HCT116 (cell line): ENCODE data around the gene SLC9C2. TPM values are rescaled to one million over a fixed set of nuclear protein-coding genes. Genes with fewer than 3 reads are reported as not detected.

Experiments used
- ATAC-seq: fragments of 200-7000 bp; cut with Tn5 transposase; 2 replicates; pipeline ENCODE4 v1.9.1; 2020; ENCODE audit warnings: mild to moderate bottlenecking, moderate library complexity
- BruUV-seq: library from RNA; stranded (reverse); fragments of 400-500 nt; replicated peaks from 2 replicates; lab custom pipeline; 2021; lab: Mats Ljungman, UMichigan
- CTCF ChIA-PET: fragments of 300-600 bp; sonication (Branson Sonifier 250); formaldehyde crosslinking; loops from one replicate; lab custom pipeline; 2021; ENCODE audit warnings: antibody characterized with exemption; lab: Charles Lee
- POLR2A ChIA-PET: fragments of 300-600, 350-600 bp; sonication (Branson Sonifier 250); formaldehyde crosslinking; loops from one replicate; lab custom pipeline; 2021; ENCODE audit warnings: antibody characterized with exemption; lab: Charles Lee
- RAD21 ChIA-PET, 2 experiments: fragments of 300-600 bp; sonication (Branson Sonifier 250); formaldehyde crosslinking; loops; one replicate each; lab custom pipeline; 2023; ENCODE audit warnings: low total read pairs in 2 of 2; ENCODE audit not compliant: uncharacterized antibody in 2 of 2, unreplicated experiment in 2 of 2, low non-redundant PET in 1 of 2; lab: Charles Lee
- DNase-seq: peaks from one replicate; pipeline ENCODE4 v3.0.0-alpha.2; 2010; ENCODE audit warnings: low read depth, low spot score
- H2AFZ ChIP-seq: fragments of 200-600 bp; shearing (Covaris generic), sonication (generic); 2 replicates; pipeline ENCODE4 v1.6.1; 2017; ENCODE audit warnings: low read depth, mixed run types, mixed read lengths, antibody characterized with exemption, low read length; ENCODE audit not compliant: poor library complexity, severe bottlenecking
- H3K27ac ChIP-seq: 2 replicates; pipeline ENCODE4 v1.5.1; 2012; ENCODE audit warnings: low read depth, low read length
- H3K27me3 ChIP-seq: fragments of 200-600 bp; sonication (generic); 2 replicates; pipeline ENCODE4 v1.6.1; 2016; ENCODE audit warnings: mixed run types, low read length, mixed read lengths; ENCODE audit not compliant: insufficient read depth
- H3K36me3 ChIP-seq, 2 experiments: fragments of 200-500 bp in 1 of 2; fragments of 200-600 bp in 1 of 2; sonication (Bioruptor generic) in 1 of 2; sonication (generic) in 1 of 2; 2 replicates each; pipeline versions ENCODE4 v1.5.1 to v1.6.1; 2014 to 2016; ENCODE audit warnings: low read length in 2 of 2, inconsistent platforms in 1 of 2, mixed read lengths in 1 of 2, mixed run types in 1 of 2; ENCODE audit not compliant: insufficient read depth in 2 of 2, control insufficient read depth in 1 of 2
- H3K4me1 ChIP-seq, 2 experiments: fragments of 200-600 bp in 1 of 2; sonication (generic) in 1 of 2; 2 replicates each; pipeline versions ENCODE4 v1.5.1 to v1.6.1; 2012 to 2017; ENCODE audit warnings: low read length in 2 of 2, inconsistent platforms in 1 of 2, mild to moderate bottlenecking in 1 of 2, mixed read lengths in 1 of 2, mixed run types in 1 of 2, moderate library complexity in 1 of 2; ENCODE audit not compliant: insufficient read depth in 2 of 2, control insufficient read depth in 1 of 2
- H3K4me2 ChIP-seq: fragments of 200-600 bp; sonication (generic); 2 replicates; pipeline ENCODE4 v1.6.1; 2017; ENCODE audit warnings: mixed run types, low read length, mixed read lengths
- H3K4me3 ChIP-seq, 2 experiments: fragments of 200-600 bp in 1 of 2; sonication (generic) in 1 of 2; replicated peaks in 1 of 2; 2 replicates each; pipeline ENCODE4 v1.5.1; 2011 to 2016; ENCODE audit warnings: low read length in 2 of 2, control low read depth in 1 of 2, low read depth in 1 of 2, mild to moderate bottlenecking in 1 of 2, mixed read lengths in 1 of 2, mixed run types in 1 of 2
- H3K79me2 ChIP-seq: fragments of 200-600 bp; sonication (generic); 2 replicates; pipeline ENCODE4 v1.6.1; 2017; ENCODE audit warnings: mild to moderate bottlenecking, mixed run types, low read length, moderate library complexity, mixed read lengths; ENCODE audit not compliant: insufficient read depth
- H3K9ac ChIP-seq: fragments of 200-600 bp; sonication (generic); 2 replicates; pipeline ENCODE4 v1.6.1; 2016; ENCODE audit warnings: low read length, mixed read lengths
- H3K9me2 ChIP-seq: fragments of 200-600 bp; sonication (generic), shearing (Covaris generic); 2 replicates; pipeline ENCODE4 v1.6.1; 2017; ENCODE audit warnings: mixed run types, mild to moderate bottlenecking, moderate library complexity; ENCODE audit not compliant: insufficient read depth
- H3K9me3 ChIP-seq, 2 experiments: fragments of 200-500 bp in 1 of 2; fragments of 200-600 bp in 1 of 2; sonication (Bioruptor generic) in 1 of 2; sonication (generic) in 1 of 2; 2 replicates each; pipeline ENCODE4 v1.6.1; 2014 to 2017; ENCODE audit warnings: low read length in 2 of 2, mixed read lengths in 2 of 2, inconsistent platforms in 1 of 2, low read depth in 1 of 2, mild to moderate bottlenecking in 1 of 2, mixed run types in 1 of 2, moderate library complexity in 1 of 2; ENCODE audit not compliant: control insufficient read depth in 1 of 2, insufficient read depth in 1 of 2
- H4K20me1 ChIP-seq: fragments of 200-600 bp; sonication (generic), shearing (Covaris generic); 2 replicates; pipeline ENCODE4 v1.6.1; 2017; ENCODE audit warnings: mixed run types, mild to moderate bottlenecking, moderate library complexity; ENCODE audit not compliant: insufficient read depth
- EGR1 ChIP-seq: IDR thresholded peaks from 2 replicates; pipeline ENCODE4 v1.6.1; 2012; ENCODE audit warnings: low read depth
- EZH2 ChIP-seq: fragments of 200-600 bp; sonication (generic); IDR thresholded peaks from 2 replicates; pipeline ENCODE4 v1.6.1; 2017; ENCODE audit warnings: antibody characterized with exemption, mixed run types
- FOSL1 ChIP-seq: IDR thresholded peaks from 2 replicates; pipeline ENCODE4 v1.6.1; 2012; ENCODE audit warnings: low read depth
- JUND ChIP-seq: IDR thresholded peaks from 2 replicates; pipeline ENCODE4 v1.6.1; 2012
- POLR2AphosphoS5 ChIP-seq: IDR thresholded peaks from 2 replicates; pipeline ENCODE4 v1.6.1; 2011; ENCODE audit warnings: mild to moderate bottlenecking, low read depth, low read length, moderate library complexity
- SIN3A ChIP-seq: IDR thresholded peaks from 2 replicates; pipeline ENCODE4 v1.6.1; 2012; ENCODE audit warnings: low read depth
- SRF ChIP-seq: IDR thresholded peaks from 2 replicates; pipeline ENCODE4 v1.6.1; 2012; ENCODE audit warnings: low read depth
- YY1 ChIP-seq: IDR thresholded peaks from 2 replicates; pipeline ENCODE4 v1.6.1; 2011; ENCODE audit warnings: low read length, low read depth, moderate library complexity, mild to moderate bottlenecking; ENCODE audit not compliant: insufficient replicate concordance; ENCODE audit errors: extremely low read depth
- ZFX ChIP-seq: fragments of 450-650 bp; IDR thresholded peaks from 2 replicates; pipeline ENCODE4 v1.6.1; 2017
- intact Hi-C: fragments of 100-400 bp; cut with micrococcal nuclease; formaldehyde crosslinking; loops from 2 replicates; pipeline ENCODE4 v1.10.0; 2022
- total RNA-seq: library from RNA; stranded (reverse); gene quantifications from one replicate; pipeline ENCODE4 v1.2.1, GENCODE V29; 2021; ENCODE audit not compliant: unreplicated experiment
- TF ChIP-seq, protein P1 (sequence below), 3 experiments: fragments of 200-600 bp in 1 of 3; sonication (generic) in 1 of 3; IDR thresholded peaks in 2 of 3; conservative IDR thresholded peaks in 1 of 3; 2 replicates each; pipeline ENCODE4 v1.5.1; 2012 to 2017; ENCODE audit warnings: low read depth in 2 of 3, low read length in 2 of 3, antibody characterized with exemption in 1 of 3, borderline replicate concordance in 1 of 3, control low read depth in 1 of 3, mild to moderate bottlenecking in 1 of 3, mixed read lengths in 1 of 3, mixed run types in 1 of 3, moderate library complexity in 1 of 3; ENCODE audit not compliant: insufficient read depth in 1 of 3
- TF ChIP-seq, protein P2 (sequence below): IDR thresholded peaks from 2 replicates; pipeline ENCODE4 v1.6.1; 2012; ENCODE audit warnings: low read depth
- TF ChIP-seq, protein P3 (sequence below): IDR thresholded peaks from 2 replicates; pipeline ENCODE4 v1.6.1; 2012

Gene SLC9C2
- total RNA-seq, 1 experiment from 2014 or later: not detected

DNA sequence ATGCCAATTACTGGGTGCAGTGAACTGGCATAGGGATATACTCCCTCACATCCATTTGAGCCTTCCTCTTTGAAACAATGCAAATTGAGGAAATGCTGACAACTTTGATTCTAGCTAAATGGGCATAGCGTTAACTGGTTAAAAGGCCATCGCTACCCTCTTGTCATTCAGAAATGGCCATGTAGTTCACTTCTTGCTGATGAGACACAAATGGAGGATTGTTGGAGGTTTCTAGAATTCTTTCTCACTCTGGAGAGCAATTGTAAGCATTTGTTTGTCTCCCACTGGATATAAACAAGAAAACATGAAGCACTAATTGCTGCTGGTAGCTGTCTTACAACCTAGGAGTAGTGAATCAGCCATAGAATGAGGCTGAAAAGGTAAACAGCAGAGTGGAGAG, 111.4 kb downstream of the SLC9C2 start:
- Histone ChIP-seq H3K27me3 (no peaks in the 10 kb centered on the region), H2AFZ (no peak overlapping the region), H4K20me1 (no peaks in the 10 kb centered on the region), H3K4me1 (peaks cover 0 to 5% of the 10 kb centered on the region in 2 experiments; a peak in 1 of 4 replicates), H3K27ac (no peak overlapping the region), H3K4me3 (no peak overlapping the region), H3K4me2 (no peak overlapping the region), H3K36me3 (peaks cover 14 to 27% of the 10 kb centered on the region in 2 experiments), H3K9me3 (peaks cover 0 to 9% of the 10 kb centered on the region in 2 experiments; a peak in 1 of 4 replicates), H3K9ac (no peak overlapping the region), H3K79me2 (no peaks in the 10 kb centered on the region), H3K9me2 (no peaks in the 10 kb centered on the region)
- DNase-seq (no peak), ATAC-seq (no peak)
- intact Hi-C loops: no loop called here
- no peak for TF ChIP-seq POLR2AphosphoS5
- no peak for TF ChIP-seq YY1
- TF ChIP-seq, protein P1, sequence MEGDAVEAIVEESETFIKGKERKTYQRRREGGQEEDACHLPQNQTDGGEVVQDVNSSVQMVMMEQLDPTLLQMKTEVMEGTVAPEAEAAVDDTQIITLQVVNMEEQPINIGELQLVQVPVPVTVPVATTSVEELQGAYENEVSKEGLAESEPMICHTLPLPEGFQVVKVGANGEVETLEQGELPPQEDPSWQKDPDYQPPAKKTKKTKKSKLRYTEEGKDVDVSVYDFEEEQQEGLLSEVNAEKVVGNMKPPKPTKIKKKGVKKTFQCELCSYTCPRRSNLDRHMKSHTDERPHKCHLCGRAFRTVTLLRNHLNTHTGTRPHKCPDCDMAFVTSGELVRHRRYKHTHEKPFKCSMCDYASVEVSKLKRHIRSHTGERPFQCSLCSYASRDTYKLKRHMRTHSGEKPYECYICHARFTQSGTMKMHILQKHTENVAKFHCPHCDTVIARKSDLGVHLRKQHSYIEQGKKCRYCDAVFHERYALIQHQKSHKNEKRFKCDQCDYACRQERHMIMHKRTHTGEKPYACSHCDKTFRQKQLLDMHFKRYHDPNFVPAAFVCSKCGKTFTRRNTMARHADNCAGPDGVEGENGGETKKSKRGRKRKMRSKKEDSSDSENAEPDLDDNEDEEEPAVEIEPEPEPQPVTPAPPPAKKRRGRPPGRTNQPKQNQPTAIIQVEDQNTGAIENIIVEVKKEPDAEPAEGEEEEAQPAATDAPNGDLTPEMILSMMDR (IDR thresholded peaks at IDR 0.05 in 2 of 3, conservative IDR thresholded peaks at IDR 0.05 in 1 of 3; ENCODE audit: borderline replicate concordance in 1 of 3, insufficient read depth in 1 of 3, low read depth in 2 of 3, low read length in 2 of 3): no peak
- TF ChIP-seq, protein P2, sequence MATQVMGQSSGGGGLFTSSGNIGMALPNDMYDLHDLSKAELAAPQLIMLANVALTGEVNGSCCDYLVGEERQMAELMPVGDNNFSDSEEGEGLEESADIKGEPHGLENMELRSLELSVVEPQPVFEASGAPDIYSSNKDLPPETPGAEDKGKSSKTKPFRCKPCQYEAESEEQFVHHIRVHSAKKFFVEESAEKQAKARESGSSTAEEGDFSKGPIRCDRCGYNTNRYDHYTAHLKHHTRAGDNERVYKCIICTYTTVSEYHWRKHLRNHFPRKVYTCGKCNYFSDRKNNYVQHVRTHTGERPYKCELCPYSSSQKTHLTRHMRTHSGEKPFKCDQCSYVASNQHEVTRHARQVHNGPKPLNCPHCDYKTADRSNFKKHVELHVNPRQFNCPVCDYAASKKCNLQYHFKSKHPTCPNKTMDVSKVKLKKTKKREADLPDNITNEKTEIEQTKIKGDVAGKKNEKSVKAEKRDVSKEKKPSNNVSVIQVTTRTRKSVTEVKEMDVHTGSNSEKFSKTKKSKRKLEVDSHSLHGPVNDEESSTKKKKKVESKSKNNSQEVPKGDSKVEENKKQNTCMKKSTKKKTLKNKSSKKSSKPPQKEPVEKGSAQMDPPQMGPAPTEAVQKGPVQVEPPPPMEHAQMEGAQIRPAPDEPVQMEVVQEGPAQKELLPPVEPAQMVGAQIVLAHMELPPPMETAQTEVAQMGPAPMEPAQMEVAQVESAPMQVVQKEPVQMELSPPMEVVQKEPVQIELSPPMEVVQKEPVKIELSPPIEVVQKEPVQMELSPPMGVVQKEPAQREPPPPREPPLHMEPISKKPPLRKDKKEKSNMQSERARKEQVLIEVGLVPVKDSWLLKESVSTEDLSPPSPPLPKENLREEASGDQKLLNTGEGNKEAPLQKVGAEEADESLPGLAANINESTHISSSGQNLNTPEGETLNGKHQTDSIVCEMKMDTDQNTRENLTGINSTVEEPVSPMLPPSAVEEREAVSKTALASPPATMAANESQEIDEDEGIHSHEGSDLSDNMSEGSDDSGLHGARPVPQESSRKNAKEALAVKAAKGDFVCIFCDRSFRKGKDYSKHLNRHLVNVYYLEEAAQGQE: no peak
- no peak for TF ChIP-seq SIN3A
- TF ChIP-seq SRF: no peak
- no peak for TF ChIP-seq EGR1
- TF ChIP-seq FOSL1: no peak
- no peak for TF ChIP-seq ZFX
- TF ChIP-seq JUND: no peak
- TF ChIP-seq, protein P3, sequence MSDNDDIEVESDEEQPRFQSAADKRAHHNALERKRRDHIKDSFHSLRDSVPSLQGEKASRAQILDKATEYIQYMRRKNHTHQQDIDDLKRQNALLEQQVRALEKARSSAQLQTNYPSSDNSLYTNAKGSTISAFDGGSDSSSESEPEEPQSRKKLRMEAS: no peak
- TF ChIP-seq EZH2: no peak
- RAD21 ChIA-PET: no interaction called here
- BruUV-seq: no TSS peak
- POLR2A ChIA-PET: no interaction called here
- CTCF ChIA-PET: no interaction called here
